ENCODE measurements around the gene MAFG.

The MAFG gene

GRCh38 chr17:81927653-81928543 lies at the start of gene MAFG:
TSS of gene MAFG (minus strand) at chr17:81927735. CDS start at chr17:81923185, 4,550 bp downstream.
- peak; percentile 95 for DNase-seq

GRCh38 chr17:81976332-81977210 lies 49.0 kb upstream of the MAFG start:
- DNase-seq, result no peak

- DNase-seq, result no peak
These were observed 45.9 kb upstream of the MAFG start for GRCh38 chr17:81973432-81973831.

- no peak for DNase-seq
These were observed 41.6 kb upstream of the MAFG start for GRCh38 chr17:81968850-81969812.

GRCh38 chr17:81968396-81968745 lies 40.8 kb upstream of the MAFG start:
- no peak for DNase-seq

- DNase-seq, result peak; percentile 11
These were observed 40.2 kb upstream of the MAFG start for GRCh38 chr17:81967533-81968395.

GRCh38 chr17:81967244-81967532 lies 39.7 kb upstream of the MAFG start:
- no peak for DNase-seq

- DNase-seq, result peak; percentile 22
These were observed 39.1 kb upstream of the MAFG start for GRCh38 chr17:81966343-81967243.

- no peak for DNase-seq
These were observed 36.7 kb upstream of the MAFG start for GRCh38 chr17:81964081-81964849.

GRCh38 chr17:81962499-81963441 lies 35.2 kb upstream of the MAFG start:
- no peak for DNase-seq

GRCh38 chr17:81961521-81962498 lies 34.3 kb upstream of the MAFG start:
- no peak for DNase-seq

GRCh38 chr17:81961087-81961511 lies 33.6 kb upstream of the MAFG start, which contains the start of gene NOTUM:
TSS of gene NOTUM (minus strand) at chr17:81961187. CDS start at chr17:81960909, 278 bp downstream.
- DNase-seq, result no peak

- DNase-seq, result no peak
These were observed 32.8 kb upstream of the MAFG start for GRCh38 chr17:81960130-81960958.

- peak; percentile 50 for DNase-seq
These were observed 32.0 kb upstream of the MAFG start for GRCh38 chr17:81959362-81960129.

GRCh38 chr17:81958633-81959342 lies 31.3 kb upstream of the MAFG start:
- DNase-seq, result no peak

Data from NCI-H2227 treated with DMSO at 0.1 percent for 48 hours (cell line).